ENCODE data around the gene FBLN1.
"Not testable (repeated sequence)": the region's sequence is repeated elsewhere in the genome, so short reads cannot be mapped to it uniquely, and the experiment has no call there.

GRCh38 chr22:45463691-45464090, 39.0 kb upstream of the FBLN1 start:
- TF ChIP-seq, protein P1, sequence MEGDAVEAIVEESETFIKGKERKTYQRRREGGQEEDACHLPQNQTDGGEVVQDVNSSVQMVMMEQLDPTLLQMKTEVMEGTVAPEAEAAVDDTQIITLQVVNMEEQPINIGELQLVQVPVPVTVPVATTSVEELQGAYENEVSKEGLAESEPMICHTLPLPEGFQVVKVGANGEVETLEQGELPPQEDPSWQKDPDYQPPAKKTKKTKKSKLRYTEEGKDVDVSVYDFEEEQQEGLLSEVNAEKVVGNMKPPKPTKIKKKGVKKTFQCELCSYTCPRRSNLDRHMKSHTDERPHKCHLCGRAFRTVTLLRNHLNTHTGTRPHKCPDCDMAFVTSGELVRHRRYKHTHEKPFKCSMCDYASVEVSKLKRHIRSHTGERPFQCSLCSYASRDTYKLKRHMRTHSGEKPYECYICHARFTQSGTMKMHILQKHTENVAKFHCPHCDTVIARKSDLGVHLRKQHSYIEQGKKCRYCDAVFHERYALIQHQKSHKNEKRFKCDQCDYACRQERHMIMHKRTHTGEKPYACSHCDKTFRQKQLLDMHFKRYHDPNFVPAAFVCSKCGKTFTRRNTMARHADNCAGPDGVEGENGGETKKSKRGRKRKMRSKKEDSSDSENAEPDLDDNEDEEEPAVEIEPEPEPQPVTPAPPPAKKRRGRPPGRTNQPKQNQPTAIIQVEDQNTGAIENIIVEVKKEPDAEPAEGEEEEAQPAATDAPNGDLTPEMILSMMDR (IDR thresholded peaks at IDR 0.05): not testable (repeated sequence)
- TF ChIP-seq POLR2A (IDR thresholded peaks at IDR 0.05): not testable (repeated sequence)
